Right lobe of liver (tissue), 6 donors: ENCODE measurements around the gene DPP7. TPM values are rescaled to one million over a fixed set of nuclear protein-coding genes. Genes with fewer than 3 reads are reported as not detected.

Experiments used
- ATAC-seq, 4 donors: fragments of 200-7000 bp; cut with Tn5 transposase; one replicate each; pipeline ENCODE4 v1.9.1; 2020; ENCODE audit warnings: mild to moderate bottlenecking in 4 of 4, moderate library complexity in 4 of 4
- DNase-seq, 3 donors: peaks; one replicate each; pipeline ENCODE4 v3.0.0-alpha.2; 2020
- H3K27ac ChIP-seq, 3 donors: fragments of 200-600 bp; one replicate each; pipeline ENCODE4 v1.8.0; 2022
- H3K27me3 ChIP-seq, 2 donors: fragments of 200-600 bp; one replicate each; pipeline ENCODE4 v1.8.0; 2022
- H3K36me3 ChIP-seq, 4 donors: fragments of 200-600 bp; sonication (generic) in 1 of 4; one replicate each; pipeline versions ENCODE4 v1.5.1 to v1.8.0; 2017 to 2022; ENCODE audit warnings: control low read depth in 1 of 4
- H3K4me1 ChIP-seq, 4 donors: fragments of 200-600 bp; sonication (generic) in 1 of 4; one replicate each; pipeline versions ENCODE4 v1.5.1 to v1.8.0; 2017 to 2022; ENCODE audit warnings: control low read depth in 1 of 4
- H3K4me3 ChIP-seq, 3 donors: fragments of 200-600 bp; one replicate each; pipeline ENCODE4 v1.8.0; 2022
- H3K9me3 ChIP-seq, 4 donors: fragments of 200-600 bp; sonication (generic) in 1 of 4; one replicate each; pipeline versions ENCODE4 v1.5.1 to v1.8.0; 2017 to 2022; ENCODE audit warnings: control low read depth in 1 of 4
- CTCF ChIP-seq, 4 donors: fragments of 200-600 bp in 3 of 4; fragments of 450-650 bp in 1 of 4; IDR thresholded peaks; one replicate each; pipeline versions ENCODE4 v1.5.1 to v1.8.0; 2016 to 2022; ENCODE audit warnings: antibody characterized with exemption in 4 of 4, mild to moderate bottlenecking in 2 of 4
- POLR2A ChIP-seq: fragments of 450-650 bp; IDR thresholded peaks from one replicate; pipeline ENCODE4 v1.6.1; 2017; ENCODE audit warnings: antibody characterized with exemption, mild to moderate bottlenecking
- WGBS: methylation state at CpG from one replicate; pipeline ENCODE4 v1.1.6; 2018; ENCODE audit warnings: low coverage, low lambda C conversion rate; ENCODE audit not compliant: insufficient coverage; ENCODE audit errors: missing lambda C conversion rate; 5-methylcytosine and 5-hydroxymethylcytosine counted together
- intact Hi-C, 2 donors: fragments of 100-400 bp; cut with DNase I; formaldehyde crosslinking; loops; one replicate each; pipeline versions ENCODE4 v1.11.2 to v1.14.1; 2022
- total RNA-seq, 6 experiments: library from RNA; depleted of rRNA in 2 of 6; stranded (reverse); fragments of >200 nt in 2 of 6; fragmentation: NEBNext Ultra II Directional in 3 of 6; extraction: Animal tissue kit (Norgen Biotek cat#: 25700) in 3 of 6; gene quantifications; one replicate each; pipeline versions ENCODE4 v1.1.0 to v1.2.4, GENCODE V29; 2016 to 2023
- donor health status: DM: no; HTN: yes; CAD: no.
- donor health status: DM: no; HTN: no; CAD: no.
- donor health status: DM: no; HTN: no; CAD: no.
- donor health status: DM: no; HTN: yes; CAD: no.
- donor health status: DM: no; HTN: yes; CAD: no.

Gene DPP7
- total RNA-seq, 6 experiments from 2014 or later: 62.2 to 86.2 (median 66.2) TPM

- no peak for DNase-seq
- 71% methylated on average over 8 of the region's 19 CpGs for WGBS
Observed at GRCh38 chr9:137148661-137149060, 34.1 kb upstream of the DPP7 start.

GRCh38 chr9:137148242-137148641 lies 33.7 kb upstream of the DPP7 start:
- Histone ChIP-seq H3K36me3 (no peaks in the 10 kb centered on the region), H3K27ac (no peak overlapping the region), H3K4me3 (no peak overlapping the region), H3K27me3 (peaks cover 0 to 4% of the 10 kb centered on the region in 2 donors), H3K9me3 (no peaks in the 10 kb centered on the region), H3K4me1 (no peaks in the 10 kb centered on the region)
- intact Hi-C loops: no loop called here
- DNase-seq (no peak), ATAC-seq (no peak)
- no peak for TF ChIP-seq POLR2A
- no peak for TF ChIP-seq CTCF (IDR thresholded peaks at IDR 0.05)
- WGBS: 41% methylated on average over 6 of the region's 27 CpGs

More at GRCh38 chr9:137148661-137149060, 34.1 kb upstream of the DPP7 start:
- intact Hi-C loops: no loop called here
- H3K27me3 ChIP-seq: peaks cover 0 to 4% of the 10 kb centered on the region in 2 donors
- H3K9me3 ChIP-seq: no peaks in the 10 kb centered on the region
- no peak overlapping the region for H3K4me3 ChIP-seq
- TF ChIP-seq POLR2A (no peak), CTCF (IDR thresholded peaks at IDR 0.05) (no peak)
- H3K27ac ChIP-seq: no peak overlapping the region
- H3K4me1 ChIP-seq: no peaks in the 10 kb centered on the region
- no peak for ATAC-seq
- H3K36me3 ChIP-seq: no peaks in the 10 kb centered on the region

DNA sequence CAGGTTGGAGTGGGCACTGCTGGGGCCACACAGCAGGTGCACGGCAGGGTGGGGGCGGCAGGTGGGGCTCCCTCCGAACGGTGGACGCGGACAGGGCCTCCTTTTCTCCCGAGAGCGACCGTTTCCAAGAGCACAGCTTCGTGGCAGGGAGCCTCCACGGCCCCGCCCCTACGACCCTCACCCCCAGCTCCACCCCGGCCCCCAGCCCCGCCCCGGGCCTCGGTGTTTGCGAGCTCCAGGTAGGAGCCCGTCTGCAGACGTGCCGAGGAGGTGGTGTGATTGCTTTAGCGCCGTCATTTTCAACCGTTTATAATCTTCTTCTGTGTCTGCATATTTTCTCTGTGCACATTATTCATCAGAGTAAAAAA lies 33.2 kb upstream of the DPP7 start:
- Histone ChIP-seq H3K4me1 (no peaks in the 10 kb centered on the region), H3K4me3 (no peak overlapping the region), H3K9me3 (no peaks in the 10 kb centered on the region), H3K36me3 (no peaks in the 10 kb centered on the region), H3K27me3 (peaks cover 0 to 4% of the 10 kb centered on the region in 2 donors), H3K27ac (no peak overlapping the region)
- ATAC-seq (no peak), DNase-seq (no peak)
- intact Hi-C loops: no loop called here
- WGBS: 15% methylated on average over 12 of the region's 24 CpGs
- TF ChIP-seq POLR2A (no peak), CTCF (IDR thresholded peaks at IDR 0.05) (no peak)

GRCh38 chr9:137147091-137147792 lies 32.7 kb upstream of the DPP7 start:
- intact Hi-C loops: no loop called here
- no peak for ATAC-seq
- TF ChIP-seq POLR2A (no peak), CTCF (IDR thresholded peaks at IDR 0.05) (no peak)
- 73% methylated on average over 19 of the region's 26 CpGs for WGBS
- DNase-seq: no peak
- H3K9me3 ChIP-seq: no peaks in the 10 kb centered on the region
- no peak overlapping the region for H3K27ac ChIP-seq
- H3K27me3 ChIP-seq: peaks cover 0 to 4% of the 10 kb centered on the region in 2 donors
- H3K36me3 ChIP-seq: no peaks in the 10 kb centered on the region
- no peaks in the 10 kb centered on the region for H3K4me1 ChIP-seq
- H3K4me3 ChIP-seq: no peak overlapping the region
